ENCODE data around the gene CEP170B. TPM values are rescaled to one million over a fixed set of nuclear protein-coding genes. Genes with fewer than 3 reads are reported as not detected.

The CEP170B gene
- total and polyA plus RNA-seq, 2 donors from 2014 or later = 8.1 to 42.4 TPM

DNA sequence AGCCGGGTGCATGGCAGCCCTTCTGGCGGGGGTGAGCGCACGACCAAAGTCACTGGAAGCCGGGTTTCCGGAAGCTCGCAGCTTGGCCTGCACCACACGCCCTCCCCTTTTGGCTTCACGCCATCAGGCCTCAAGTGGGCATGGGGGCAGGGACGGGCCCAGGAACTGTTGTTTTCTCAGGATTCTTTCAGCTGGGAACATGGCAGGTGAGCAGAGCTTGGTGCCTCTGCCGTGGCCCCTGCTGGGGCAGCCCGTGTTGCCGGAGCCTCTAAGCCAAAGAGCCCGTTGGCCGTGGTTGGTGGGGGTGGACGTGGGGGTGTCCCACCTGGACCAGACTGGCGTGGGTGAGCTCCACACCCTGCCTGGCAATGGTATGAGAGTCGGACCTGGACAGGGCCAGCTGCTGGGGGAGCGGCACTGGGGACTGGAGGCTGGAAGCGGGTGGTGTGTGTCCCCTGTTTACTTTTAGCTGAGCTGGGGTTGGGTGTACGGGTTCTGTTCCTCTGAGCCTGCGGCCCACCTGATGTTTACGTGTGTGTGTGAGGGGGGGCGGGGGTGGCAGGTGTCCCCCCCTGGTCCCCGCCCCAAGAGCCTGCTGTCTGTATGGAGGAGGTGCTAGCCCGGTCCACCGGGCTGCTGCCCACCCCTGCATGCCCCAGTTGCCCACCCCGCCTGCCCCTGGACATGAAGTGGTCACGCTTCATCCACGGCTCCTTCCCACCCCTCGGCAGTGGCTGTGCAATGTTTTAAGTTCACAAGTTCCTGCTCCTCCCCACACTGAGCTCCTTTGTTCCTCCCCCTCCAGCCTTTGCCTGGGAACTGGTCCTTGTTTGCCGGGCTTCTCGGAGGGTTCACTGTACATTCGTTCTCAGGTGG is 31.0 kb downstream of the CEP170B start:
- no peak for FAIRE-seq
- intact Hi-C loops (cut with DNase I) = no loop called here
- H3K4me1 ChIP-seq (ENCODE audit: control insufficient read depth in 2 of 3, insufficient read depth in 2 of 3, low read depth in 1 of 3, low read length in 3 of 3) = peaks cover 0 to 18% (median 6%) of the 10 kb centered on the region in 3 donors
- peak in 4 of 5 donors; percentile 57 to 91 (median 68) for DNase-seq
- peak overlapping the region; percentile 43 to 60 for H3K27ac ChIP-seq (ENCODE audit: low read depth in 2 of 2, low read length in 2 of 2)
- TF ChIP-seq CTCF (IDR thresholded peaks at IDR 0.05; ENCODE audit: borderline replicate concordance, extremely low read depth, insufficient read depth) = no peak
- no peaks in the 10 kb centered on the region for H3K27me3 ChIP-seq (ENCODE audit: control insufficient read depth, insufficient read depth, low read length)
- H3K9ac ChIP-seq (ENCODE audit: low read length in 3 of 3) = no peak overlapping the region
- H3K4me3 ChIP-seq (ENCODE audit: low read length in 3 of 3) = no peak overlapping the region
- no peaks in the 10 kb centered on the region for H3K36me3 ChIP-seq (ENCODE audit: control insufficient read depth in 2 of 3, insufficient read depth in 3 of 3, low read length in 3 of 3)
- H3K9me3 ChIP-seq (ENCODE audit: control insufficient read depth in 2 of 3, insufficient read depth in 1 of 3, low read length in 3 of 3) = no peaks in the 10 kb centered on the region

- Histone ChIP-seq H3K9me3 (ENCODE audit: control insufficient read depth in 2 of 3, insufficient read depth in 1 of 3, low read length in 3 of 3) (no peaks in the 10 kb centered on the region), H3K9ac (ENCODE audit: low read length in 3 of 3) (no peak overlapping the region), H3K27me3 (ENCODE audit: control insufficient read depth, insufficient read depth, low read length) (no peaks in the 10 kb centered on the region), H3K4me1 (ENCODE audit: control insufficient read depth in 2 of 3, insufficient read depth in 2 of 3, low read depth in 1 of 3, low read length in 3 of 3) (peaks cover 0 to 18% (median 6%) of the 10 kb centered on the region in 3 donors), H3K4me3 (ENCODE audit: low read length in 3 of 3) (no peak overlapping the region), H3K36me3 (ENCODE audit: control insufficient read depth in 2 of 3, insufficient read depth in 3 of 3, low read length in 3 of 3) (no peaks in the 10 kb centered on the region), H3K27ac (ENCODE audit: low read depth in 2 of 2, low read length in 2 of 2) (no peak overlapping the region)
- TF ChIP-seq CTCF (IDR thresholded peaks at IDR 0.05; ENCODE audit: borderline replicate concordance, extremely low read depth, insufficient read depth) = no peak
- intact Hi-C loops (cut with DNase I) = no loop called here
- FAIRE-seq = no peak
- peak in 2 of 5 donors; percentile 54 to 78 for DNase-seq
Measured at GRCh38 chr14:104897330-104898194, 32.5 kb downstream of the CEP170B start.

DNA sequence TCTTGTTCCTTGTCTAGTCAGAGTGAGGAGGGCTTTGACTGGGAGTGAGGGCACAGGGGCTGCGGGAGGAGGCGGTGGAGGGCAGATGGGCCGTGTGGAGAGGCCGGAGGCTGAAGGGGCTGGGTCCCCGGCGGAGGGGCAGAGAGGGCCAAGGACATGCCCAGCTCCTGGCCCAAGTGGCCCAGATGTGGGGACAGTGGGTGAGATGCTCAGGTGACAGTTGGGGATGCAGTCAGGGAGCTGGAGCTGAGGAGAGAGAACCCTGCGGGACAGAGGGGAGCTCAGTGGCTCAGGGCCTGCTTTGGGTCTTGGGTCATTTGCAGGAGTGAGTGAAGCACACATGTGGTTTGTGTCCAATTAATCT is 33.1 kb downstream of the CEP170B start:
- no peaks in the 10 kb centered on the region for H3K36me3 ChIP-seq (ENCODE audit: control insufficient read depth in 2 of 3, insufficient read depth in 3 of 3, low read length in 3 of 3)

More for the DNA sequence above, 33.1 kb downstream of the CEP170B start:
- DNase-seq = peak in 1 of 5 donors; percentile 58
- no peak for TF ChIP-seq CTCF (IDR thresholded peaks at IDR 0.05; ENCODE audit: borderline replicate concordance, extremely low read depth, insufficient read depth)
- H3K9ac ChIP-seq (ENCODE audit: low read length in 3 of 3) = no peak overlapping the region
- peaks cover 0 to 18% (median 6%) of the 10 kb centered on the region in 3 donors for H3K4me1 ChIP-seq (ENCODE audit: control insufficient read depth in 2 of 3, insufficient read depth in 2 of 3, low read depth in 1 of 3, low read length in 3 of 3)
- H3K27me3 ChIP-seq (ENCODE audit: control insufficient read depth, insufficient read depth, low read length) = no peaks in the 10 kb centered on the region
- no peak for FAIRE-seq
- no peak overlapping the region for H3K4me3 ChIP-seq (ENCODE audit: low read length in 3 of 3)
- no peak overlapping the region for H3K27ac ChIP-seq (ENCODE audit: low read depth in 2 of 2, low read length in 2 of 2)
- H3K9me3 ChIP-seq (ENCODE audit: control insufficient read depth in 2 of 3, insufficient read depth in 1 of 3, low read length in 3 of 3) = no peaks in the 10 kb centered on the region
- intact Hi-C loops (cut with DNase I) = no loop called here
